HepG2 (cell line): ENCODE data around the gene GALNT12. TPM values are rescaled to one million over a fixed set of nuclear protein-coding genes. Genes with fewer than 3 reads are reported as not detected.

Experiments
- ATAD3A ChIP-seq: sonication (generic); formaldehyde crosslinking; IDR thresholded peaks from 2 replicates; pipeline ENCODE4 v1.4.0; 2020; ENCODE audit warnings: missing genetic modification reagents
- GATAD2A ChIP-seq: IDR thresholded peaks from 2 replicates; pipeline ENCODE4 v1.6.1; 2016
- MZF1 ChIP-seq: sonication (generic); formaldehyde crosslinking; IDR thresholded peaks from 2 replicates; pipeline ENCODE4 v1.8.1; 2023; ENCODE audit warnings: mild to moderate bottlenecking, missing genetic modification reagents, borderline replicate concordance
- PHF20 ChIP-seq: sonication (generic); formaldehyde crosslinking; IDR thresholded peaks from 2 replicates; pipeline ENCODE4 v1.5.0; 2020; ENCODE audit warnings: mild to moderate bottlenecking, missing genetic modification reagents
- RAD51 ChIP-seq: fragments of 450-650 bp; IDR thresholded peaks from 2 replicates; pipeline ENCODE4 v1.6.1; 2016; ENCODE audit warnings: borderline replicate concordance
- ZNF510 ChIP-seq: sonication (generic); formaldehyde crosslinking; IDR thresholded peaks from 2 replicates; pipeline ENCODE4 v1.4.0; 2020; ENCODE audit warnings: low read depth, mild to moderate bottlenecking, missing genetic modification reagents
- polyA plus RNA-seq, 8 experiments: library from polyadenylated mRNA; depleted of rRNA in 3 of 8; stranded (reverse) in 7 of 8; unstranded in 1 of 8; fragments of >200 nt; fragmentation: Illumina TruSeq in 4 of 8; extraction: Trizol in 4 of 8; gene quantifications; 2 replicates each; pipeline versions ENCODE4 v1.2.1 to v1.2.3, GENCODE V29; 2011 to 2016; ENCODE audit warnings: low read depth in 4 of 8, missing spikeins in 1 of 8, mixed read lengths in 1 of 8; ENCODE audit not compliant: insufficient read depth in 1 of 8
- total RNA-seq, 5 experiments: library from RNA; depleted of rRNA; stranded (reverse); fragments of >200 nt; fragmentation: Illumina TruSeq; extraction: Trizol; gene quantifications; 2 replicates each; pipeline ENCODE4 v1.2.3, GENCODE V29; 2016; ENCODE audit warnings: low read depth in 1 of 5
- TF ChIP-seq, protein P1 (sequence below): sonication (generic); formaldehyde crosslinking; IDR thresholded peaks from 2 replicates; pipeline ENCODE4 v1.5.1; 2020; ENCODE audit warnings: missing genetic modification reagents, mild to moderate bottlenecking, borderline replicate concordance
- TF ChIP-seq, protein P2 (sequence below): sonication (generic); formaldehyde crosslinking; conservative IDR thresholded peaks from 2 replicates; pipeline ENCODE4 v1.8.0; 2022; ENCODE audit warnings: low read depth, missing genetic modification reagents
- TF ChIP-seq, protein P3 (sequence below): sonication (generic); formaldehyde crosslinking; IDR thresholded peaks from 2 replicates; pipeline ENCODE4 v1.8.0; 2022; ENCODE audit warnings: missing genetic modification reagents, mild to moderate bottlenecking, moderate library complexity, borderline replicate concordance
- TF ChIP-seq, protein P4 (sequence below): sonication (generic); formaldehyde crosslinking; IDR thresholded peaks from 2 replicates; pipeline ENCODE4 v1.5.1; 2020; ENCODE audit warnings: mild to moderate bottlenecking, missing genetic modification reagents, borderline replicate concordance
- TF ChIP-seq, protein P5 (sequence below): sonication (generic); formaldehyde crosslinking; IDR thresholded peaks from 2 replicates; pipeline ENCODE4 v1.5.0; 2020; ENCODE audit warnings: missing genetic modification reagents
- TF ChIP-seq, protein P6 (sequence below): sonication (generic); formaldehyde crosslinking; IDR thresholded peaks from 2 replicates; pipeline ENCODE4 v1.4.0; 2020; ENCODE audit warnings: missing genetic modification reagents

Gene GALNT12
- total and polyA plus RNA-seq, 2 of the 13 experiments (the other 11 are each of a cell fraction or from before 2014, with no cell fraction given), result 0.07 TPM; not detected in 1

DNA sequence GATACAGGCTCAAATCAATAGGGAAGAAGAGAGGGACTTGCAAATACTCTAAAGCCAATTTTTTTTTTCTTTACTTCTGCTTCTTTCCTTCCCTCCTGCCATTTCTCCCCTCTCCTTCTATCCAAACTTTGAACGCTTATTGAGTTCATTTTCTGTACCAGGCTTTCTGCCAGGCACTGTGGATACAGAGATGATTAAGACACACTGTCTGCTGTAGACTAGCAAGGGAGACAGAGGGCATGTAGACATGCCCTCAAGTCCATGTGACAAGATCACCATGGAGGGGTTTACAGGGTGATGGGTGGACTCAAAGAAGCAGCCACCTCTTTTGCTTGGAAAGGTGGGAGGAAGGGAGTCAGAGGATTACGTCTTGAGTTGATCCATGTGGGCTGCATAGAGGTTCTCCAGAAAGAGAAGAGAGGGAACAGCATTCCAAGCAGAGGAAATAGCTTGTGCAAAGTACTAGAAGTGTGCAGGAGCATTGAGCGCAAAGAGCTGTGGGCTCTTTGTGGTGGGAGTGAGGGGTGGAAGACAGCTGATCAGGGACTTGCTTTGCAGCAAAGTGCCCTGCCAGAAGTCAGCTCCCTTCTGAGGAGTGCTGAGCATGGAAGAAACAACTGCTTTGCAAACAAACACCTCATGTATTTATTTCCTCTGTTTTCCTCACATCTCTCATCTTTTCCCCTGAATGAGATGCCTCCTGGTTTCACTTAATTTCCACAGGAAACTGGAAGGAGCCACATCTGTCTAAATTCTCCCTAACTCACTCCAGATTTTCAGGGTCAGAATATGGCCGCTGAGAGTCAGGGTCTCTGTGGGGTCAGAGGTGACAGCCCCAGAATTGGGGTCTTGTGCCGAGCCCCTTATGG, 71.9 kb downstream of the GALNT12 start (continued):
- TF ChIP-seq, protein P1, sequence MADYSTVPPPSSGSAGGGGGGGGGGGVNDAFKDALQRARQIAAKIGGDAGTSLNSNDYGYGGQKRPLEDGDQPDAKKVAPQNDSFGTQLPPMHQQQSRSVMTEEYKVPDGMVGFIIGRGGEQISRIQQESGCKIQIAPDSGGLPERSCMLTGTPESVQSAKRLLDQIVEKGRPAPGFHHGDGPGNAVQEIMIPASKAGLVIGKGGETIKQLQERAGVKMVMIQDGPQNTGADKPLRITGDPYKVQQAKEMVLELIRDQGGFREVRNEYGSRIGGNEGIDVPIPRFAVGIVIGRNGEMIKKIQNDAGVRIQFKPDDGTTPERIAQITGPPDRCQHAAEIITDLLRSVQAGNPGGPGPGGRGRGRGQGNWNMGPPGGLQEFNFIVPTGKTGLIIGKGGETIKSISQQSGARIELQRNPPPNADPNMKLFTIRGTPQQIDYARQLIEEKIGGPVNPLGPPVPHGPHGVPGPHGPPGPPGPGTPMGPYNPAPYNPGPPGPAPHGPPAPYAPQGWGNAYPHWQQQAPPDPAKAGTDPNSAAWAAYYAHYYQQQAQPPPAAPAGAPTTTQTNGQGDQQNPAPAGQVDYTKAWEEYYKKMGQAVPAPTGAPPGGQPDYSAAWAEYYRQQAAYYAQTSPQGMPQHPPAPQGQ (CRISPR knock-in tag), result no peak
- no peak for TF ChIP-seq ATAD3A
- no peak for TF ChIP-seq MZF1
- TF ChIP-seq, protein P2, sequence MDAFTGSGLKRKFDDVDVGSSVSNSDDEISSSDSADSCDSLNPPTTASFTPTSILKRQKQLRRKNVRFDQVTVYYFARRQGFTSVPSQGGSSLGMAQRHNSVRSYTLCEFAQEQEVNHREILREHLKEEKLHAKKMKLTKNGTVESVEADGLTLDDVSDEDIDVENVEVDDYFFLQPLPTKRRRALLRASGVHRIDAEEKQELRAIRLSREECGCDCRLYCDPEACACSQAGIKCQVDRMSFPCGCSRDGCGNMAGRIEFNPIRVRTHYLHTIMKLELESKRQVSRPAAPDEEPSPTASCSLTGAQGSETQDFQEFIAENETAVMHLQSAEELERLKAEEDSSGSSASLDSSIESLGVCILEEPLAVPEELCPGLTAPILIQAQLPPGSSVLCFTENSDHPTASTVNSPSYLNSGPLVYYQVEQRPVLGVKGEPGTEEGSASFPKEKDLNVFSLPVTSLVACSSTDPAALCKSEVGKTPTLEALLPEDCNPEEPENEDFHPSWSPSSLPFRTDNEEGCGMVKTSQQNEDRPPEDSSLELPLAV (CRISPR knock-in tag), result no peak
- no peak for TF ChIP-seq RAD51
- TF ChIP-seq, protein P3, sequence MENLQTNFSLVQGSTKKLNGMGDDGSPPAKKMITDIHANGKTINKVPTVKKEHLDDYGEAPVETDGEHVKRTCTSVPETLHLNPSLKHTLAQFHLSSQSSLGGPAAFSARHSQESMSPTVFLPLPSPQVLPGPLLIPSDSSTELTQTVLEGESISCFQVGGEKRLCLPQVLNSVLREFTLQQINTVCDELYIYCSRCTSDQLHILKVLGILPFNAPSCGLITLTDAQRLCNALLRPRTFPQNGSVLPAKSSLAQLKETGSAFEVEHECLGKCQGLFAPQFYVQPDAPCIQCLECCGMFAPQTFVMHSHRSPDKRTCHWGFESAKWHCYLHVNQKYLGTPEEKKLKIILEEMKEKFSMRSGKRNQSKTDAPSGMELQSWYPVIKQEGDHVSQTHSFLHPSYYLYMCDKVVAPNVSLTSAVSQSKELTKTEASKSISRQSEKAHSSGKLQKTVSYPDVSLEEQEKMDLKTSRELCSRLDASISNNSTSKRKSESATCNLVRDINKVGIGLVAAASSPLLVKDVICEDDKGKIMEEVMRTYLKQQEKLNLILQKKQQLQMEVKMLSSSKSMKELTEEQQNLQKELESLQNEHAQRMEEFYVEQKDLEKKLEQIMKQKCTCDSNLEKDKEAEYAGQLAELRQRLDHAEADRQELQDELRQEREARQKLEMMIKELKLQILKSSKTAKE (CRISPR knock-in tag), result no peak
- TF ChIP-seq, protein P4, sequence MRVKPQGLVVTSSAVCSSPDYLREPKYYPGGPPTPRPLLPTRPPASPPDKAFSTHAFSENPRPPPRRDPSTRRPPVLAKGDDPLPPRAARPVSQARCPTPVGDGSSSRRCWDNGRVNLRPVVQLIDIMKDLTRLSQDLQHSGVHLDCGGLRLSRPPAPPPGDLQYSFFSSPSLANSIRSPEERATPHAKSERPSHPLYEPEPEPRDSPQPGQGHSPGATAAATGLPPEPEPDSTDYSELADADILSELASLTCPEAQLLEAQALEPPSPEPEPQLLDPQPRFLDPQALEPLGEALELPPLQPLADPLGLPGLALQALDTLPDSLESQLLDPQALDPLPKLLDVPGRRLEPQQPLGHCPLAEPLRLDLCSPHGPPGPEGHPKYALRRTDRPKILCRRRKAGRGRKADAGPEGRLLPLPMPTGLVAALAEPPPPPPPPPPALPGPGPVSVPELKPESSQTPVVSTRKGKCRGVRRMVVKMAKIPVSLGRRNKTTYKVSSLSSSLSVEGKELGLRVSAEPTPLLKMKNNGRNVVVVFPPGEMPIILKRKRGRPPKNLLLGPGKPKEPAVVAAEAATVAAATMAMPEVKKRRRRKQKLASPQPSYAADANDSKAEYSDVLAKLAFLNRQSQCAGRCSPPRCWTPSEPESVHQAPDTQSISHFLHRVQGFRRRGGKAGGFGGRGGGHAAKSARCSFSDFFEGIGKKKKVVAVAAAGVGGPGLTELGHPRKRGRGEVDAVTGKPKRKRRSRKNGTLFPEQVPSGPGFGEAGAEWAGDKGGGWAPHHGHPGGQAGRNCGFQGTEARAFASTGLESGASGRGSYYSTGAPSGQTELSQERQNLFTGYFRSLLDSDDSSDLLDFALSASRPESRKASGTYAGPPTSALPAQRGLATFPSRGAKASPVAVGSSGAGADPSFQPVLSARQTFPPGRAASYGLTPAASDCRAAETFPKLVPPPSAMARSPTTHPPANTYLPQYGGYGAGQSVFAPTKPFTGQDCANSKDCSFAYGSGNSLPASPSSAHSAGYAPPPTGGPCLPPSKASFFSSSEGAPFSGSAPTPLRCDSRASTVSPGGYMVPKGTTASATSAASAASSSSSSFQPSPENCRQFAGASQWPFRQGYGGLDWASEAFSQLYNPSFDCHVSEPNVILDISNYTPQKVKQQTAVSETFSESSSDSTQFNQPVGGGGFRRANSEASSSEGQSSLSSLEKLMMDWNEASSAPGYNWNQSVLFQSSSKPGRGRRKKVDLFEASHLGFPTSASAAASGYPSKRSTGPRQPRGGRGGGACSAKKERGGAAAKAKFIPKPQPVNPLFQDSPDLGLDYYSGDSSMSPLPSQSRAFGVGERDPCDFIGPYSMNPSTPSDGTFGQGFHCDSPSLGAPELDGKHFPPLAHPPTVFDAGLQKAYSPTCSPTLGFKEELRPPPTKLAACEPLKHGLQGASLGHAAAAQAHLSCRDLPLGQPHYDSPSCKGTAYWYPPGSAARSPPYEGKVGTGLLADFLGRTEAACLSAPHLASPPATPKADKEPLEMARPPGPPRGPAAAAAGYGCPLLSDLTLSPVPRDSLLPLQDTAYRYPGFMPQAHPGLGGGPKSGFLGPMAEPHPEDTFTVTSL (CRISPR knock-in tag), result no peak
- TF ChIP-seq, protein P5, sequence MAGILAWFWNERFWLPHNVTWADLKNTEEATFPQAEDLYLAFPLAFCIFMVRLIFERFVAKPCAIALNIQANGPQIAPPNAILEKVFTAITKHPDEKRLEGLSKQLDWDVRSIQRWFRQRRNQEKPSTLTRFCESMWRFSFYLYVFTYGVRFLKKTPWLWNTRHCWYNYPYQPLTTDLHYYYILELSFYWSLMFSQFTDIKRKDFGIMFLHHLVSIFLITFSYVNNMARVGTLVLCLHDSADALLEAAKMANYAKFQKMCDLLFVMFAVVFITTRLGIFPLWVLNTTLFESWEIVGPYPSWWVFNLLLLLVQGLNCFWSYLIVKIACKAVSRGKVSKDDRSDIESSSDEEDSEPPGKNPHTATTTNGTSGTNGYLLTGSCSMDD, result no peak
- TF ChIP-seq PHF20 (CRISPR knock-in tag), result no peak
- TF ChIP-seq, protein P6, sequence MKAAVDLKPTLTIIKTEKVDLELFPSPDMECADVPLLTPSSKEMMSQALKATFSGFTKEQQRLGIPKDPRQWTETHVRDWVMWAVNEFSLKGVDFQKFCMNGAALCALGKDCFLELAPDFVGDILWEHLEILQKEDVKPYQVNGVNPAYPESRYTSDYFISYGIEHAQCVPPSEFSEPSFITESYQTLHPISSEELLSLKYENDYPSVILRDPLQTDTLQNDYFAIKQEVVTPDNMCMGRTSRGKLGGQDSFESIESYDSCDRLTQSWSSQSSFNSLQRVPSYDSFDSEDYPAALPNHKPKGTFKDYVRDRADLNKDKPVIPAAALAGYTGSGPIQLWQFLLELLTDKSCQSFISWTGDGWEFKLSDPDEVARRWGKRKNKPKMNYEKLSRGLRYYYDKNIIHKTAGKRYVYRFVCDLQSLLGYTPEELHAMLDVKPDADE (CRISPR knock-in tag), result no peak
- TF ChIP-seq ZNF510, result no peak
- TF ChIP-seq GATAD2A (CRISPR knock-in tag), result no peak
